8988T (cell line): ENCODE data around the gene IFFO2.

ENCODE experiments used
- DNase-seq: peaks from one replicate; pipeline ENCODE4 v3.0.0; 2011

Gene IFFO2

GRCh38 chr1:18949686-18950400 is 6.6 kb downstream of the IFFO2 start:
- DNase-seq, result no peak

GRCh38 chr1:18948913-18949685 is 7.4 kb downstream of the IFFO2 start:
- DNase-seq, result no peak

GRCh38 chr1:18948048-18948912 is 8.2 kb downstream of the IFFO2 start:
- no peak for DNase-seq

- DNase-seq, result no peak
Observed at GRCh38 chr1:18947570-18947969, 8.9 kb downstream of the IFFO2 start.

GRCh38 chr1:18946550-18947381 is 9.7 kb downstream of the IFFO2 start:
- DNase-seq, result no peak

- DNase-seq, result no peak
Observed at GRCh38 chr1:18945401-18945849, 11.1 kb downstream of the IFFO2 start.

- no peak for DNase-seq
Observed at GRCh38 chr1:18944810-18945209, 11.7 kb downstream of the IFFO2 start.

- DNase-seq, result no peak
Observed at GRCh38 chr1:18943914-18944572, 12.4 kb downstream of the IFFO2 start.

GRCh38 chr1:18943162-18943561 is 13.3 kb downstream of the IFFO2 start:
- no peak for DNase-seq

- DNase-seq, result no peak
Observed at GRCh38 chr1:18942340-18942739, 14.1 kb downstream of the IFFO2 start.

GRCh38 chr1:18941221-18942141 is 15.0 kb downstream of the IFFO2 start:
- DNase-seq, result no peak

- no peak for DNase-seq
Observed at GRCh38 chr1:18940303-18941020, 16.0 kb downstream of the IFFO2 start.

GRCh38 chr1:18939398-18940302 is 16.8 kb downstream of the IFFO2 start:
- no peak for DNase-seq

- DNase-seq, result no peak
Observed at GRCh38 chr1:18938707-18939070, 17.8 kb downstream of the IFFO2 start.

- no peak for DNase-seq
Observed at GRCh38 chr1:18938008-18938706, 18.3 kb downstream of the IFFO2 start.

- DNase-seq, result no peak
Observed at GRCh38 chr1:18937539-18937938, 18.9 kb downstream of the IFFO2 start.

GRCh38 chr1:18936814-18937481 is 19.5 kb downstream of the IFFO2 start:
- no peak for DNase-seq

- no peak for DNase-seq
Observed at GRCh38 chr1:18936471-18936813, 20.0 kb downstream of the IFFO2 start.
